ENCODE results near the gene YWHAG. TPM values are rescaled to one million over a fixed set of nuclear protein-coding genes. Genes with fewer than 3 reads are reported as not detected.

YWHAG gene
- total RNA-seq, 1 experiment from 2014 or later: 192 TPM

- Mint-ChIP-seq H3K4me3 (peak overlapping the region; percentile 69), H3K4me1 (peaks cover 23% of the 10 kb centered on the region), H3K27me3 (ENCODE audit: low read depth) (no peaks in the 10 kb centered on the region), H3K27ac (no peak overlapping the region), H3K36me3 (no peaks in the 10 kb centered on the region; the same call in 1 of the 2 replicates), H3K9me3 (no peaks in the 10 kb centered on the region)
- peak; percentile 60 for ATAC-seq
- ChIA-PET POLR2A (interaction anchor here (0.7 to 1.3 kb wide), 10 partner anchors 11 to 147 kb away, joined by 3 to 7 read pairs (median 3); no protein-coding TSS in a partner anchor), CTCF (interaction anchor here (0.5 to 4.3 kb wide), 48 partner anchors 9 to 449 kb away, joined by 3 to 90 read pairs (median 5); partner anchors contain the start of genes HSPB1, MDH2, SRRM3 and STYXL1)
- peak; percentile 99 for DNase-seq (ENCODE audit: low spot score)
- TF ChIP-seq ZNF121 (CRISPR knock-in tag; IDR thresholded peaks at IDR 0.05) (peak; percentile 99), HMGXB4 (CRISPR knock-in tag; IDR thresholded peaks at IDR 0.05) (0 out of 2 replicates have a peak, but pooled peaks have one; percentile 65), CTCF (IDR thresholded peaks at IDR 0.05) (peak; percentile 98), ZNF232 (CRISPR knock-in tag; IDR thresholded peaks at IDR 0.05) (no peak), ETV6 (CRISPR knock-in tag; IDR thresholded peaks at IDR 0.05) (peak; percentile 73; the same call in 1 of the 2 replicates), JUN (CRISPR knock-in tag; IDR thresholded peaks at IDR 0.05) (no peak), ZNF532 (CRISPR knock-in tag; IDR thresholded peaks at IDR 0.05; ENCODE audit: borderline replicate concordance) (no peak), ZNF263 (CRISPR knock-in tag; IDR thresholded peaks at IDR 0.05; ENCODE audit: low read depth) (no peak), GTF2I (CRISPR knock-in tag; conservative IDR thresholded peaks at IDR 0.05) (peak; percentile 91), AFF4 (CRISPR knock-in tag; IDR thresholded peaks at IDR 0.05; ENCODE audit: borderline replicate concordance) (no peak; the same call in 1 of the 2 replicates), SP1 (CRISPR knock-in tag; conservative IDR thresholded peaks at IDR 0.05) (peak; percentile 87), ZNF425 (CRISPR knock-in tag; conservative IDR thresholded peaks at IDR 0.05) (no peak), ZMAT4 (CRISPR knock-in tag; IDR thresholded peaks at IDR 0.05) (no peak), ZNF396 (CRISPR knock-in tag; IDR thresholded peaks at IDR 0.05; ENCODE audit: borderline replicate concordance) (no peak), MYBL2 (CRISPR knock-in tag; IDR thresholded peaks at IDR 0.05) (no peak), GABPB1 (CRISPR knock-in tag; IDR thresholded peaks at IDR 0.05) (peak; percentile 48; the same call in 1 of the 2 replicates), CREB1 (CRISPR knock-in tag; IDR thresholded peaks at IDR 0.05) (0 out of 2 replicates have a peak, but pooled peaks have one; percentile 41), ZSCAN18 (CRISPR knock-in tag; IDR thresholded peaks at IDR 0.05) (no peak)
These were observed 44.6 kb downstream of the YWHAG start for GRCh38 chr7:76314042-76314721.
